ENCODE data around the gene KDSR. TPM values are rescaled to one million over a fixed set of nuclear protein-coding genes. Genes with fewer than 3 reads are reported as not detected.

The KDSR gene
- total and polyA plus RNA-seq, 9 of the 15 experiments (the other 6 are each of a cell fraction or from before 2014, with no cell fraction given), result 4.0 to 24.7 (median 12.4) TPM

GRCh38 chr18:63367053-63367953 lies at the start of gene KDSR (continued):
- TF ChIP-seq ZNF740 (CRISPR knock-in tag; IDR thresholded peaks at IDR 0.05), result no peak
- no peak for TF ChIP-seq ZNF740 (tag; IDR thresholded peaks at IDR 0.05)
- TF ChIP-seq POLR2AphosphoS5 (IDR thresholded peaks at IDR 0.05; ENCODE audit: control insufficient read depth, insufficient read depth, low read depth, low read length), result peak; percentile 78
- TF ChIP-seq MITF (IDR thresholded peaks at IDR 0.05), result no peak
- TF ChIP-seq RBM39 (optimal IDR thresholded peaks at IDR 0.05; ENCODE audit: low read depth, low read length), result no peak
- TF ChIP-seq ARID4B (CRISPR knock-in tag; IDR thresholded peaks at IDR 0.05), result peak; percentile 66
- TF ChIP-seq ZBTB11 (CRISPR knock-in tag; IDR thresholded peaks at IDR 0.05), result 0 out of 6 replicates have a peak, but pooled peaks of 1 of the 3 experiments have one; percentile 29
- TF ChIP-seq GABPB1 (CRISPR knock-in tag; IDR thresholded peaks at IDR 0.05), result no peak; the same call in 1 of the 2 replicates
- TF ChIP-seq CBX5 (IDR thresholded peaks at IDR 0.05; ENCODE audit: borderline replicate concordance, low read depth), result no peak; the same call in 1 of the 2 replicates
- TF ChIP-seq NFIX (CRISPR knock-in tag; IDR thresholded peaks at IDR 0.05; ENCODE audit: low read depth), result no peak
- peak; percentile 70 for TF ChIP-seq SAFB (IDR thresholded peaks at IDR 0.05; ENCODE audit: borderline replicate concordance, low read depth, low read length)
- TF ChIP-seq EGR1 (conservative IDR thresholded peaks at IDR 0.05), result peak; percentile 72
- no peak for TF ChIP-seq SMARCE1 (IDR thresholded peaks at IDR 0.05)
- peak; percentile 69 for TF ChIP-seq RBBP5 (IDR thresholded peaks at IDR 0.05; ENCODE audit: borderline replicate concordance, insufficient read depth, low read length, poor library complexity, severe bottlenecking)
- TF ChIP-seq HNRNPH1 (optimal IDR thresholded peaks at IDR 0.05; ENCODE audit: low read depth, low read length), result no peak
